DMS53 treated with DMSO at 0.1 percent for 48 hours (cell line): ENCODE data around the gene SFXN3.
A peak's percentile ranks its signal among the peaks of the same experiment; 100 is the strongest.

Source experiments
- DNase-seq: peaks from one replicate; lab custom pipeline; 2025; ENCODE audit not compliant: unreplicated experiment; lab: John Stamatoyannopoulos, UW

Gene SFXN3, protein sequence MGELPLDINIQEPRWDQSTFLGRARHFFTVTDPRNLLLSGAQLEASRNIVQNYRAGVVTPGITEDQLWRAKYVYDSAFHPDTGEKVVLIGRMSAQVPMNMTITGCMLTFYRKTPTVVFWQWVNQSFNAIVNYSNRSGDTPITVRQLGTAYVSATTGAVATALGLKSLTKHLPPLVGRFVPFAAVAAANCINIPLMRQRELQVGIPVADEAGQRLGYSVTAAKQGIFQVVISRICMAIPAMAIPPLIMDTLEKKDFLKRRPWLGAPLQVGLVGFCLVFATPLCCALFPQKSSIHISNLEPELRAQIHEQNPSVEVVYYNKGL

GRCh38 chr10:101031128-101031795 is at the start of gene SFXN3, which contains the start of gene PDZD7:
SFXN3 (plus strand) TSS chr10:101031234; CDS start chr10:101034695, 3,461 bp downstream.
PDZD7 (minus strand) TSS chr10:101031129; CDS start chr10:101030219, 910 bp downstream.
- DNase-seq, result peak; percentile 82

GRCh38 chr10:100982916-100983830 is 47.9 kb upstream of the SFXN3 start:
- no peak for DNase-seq

DNA sequence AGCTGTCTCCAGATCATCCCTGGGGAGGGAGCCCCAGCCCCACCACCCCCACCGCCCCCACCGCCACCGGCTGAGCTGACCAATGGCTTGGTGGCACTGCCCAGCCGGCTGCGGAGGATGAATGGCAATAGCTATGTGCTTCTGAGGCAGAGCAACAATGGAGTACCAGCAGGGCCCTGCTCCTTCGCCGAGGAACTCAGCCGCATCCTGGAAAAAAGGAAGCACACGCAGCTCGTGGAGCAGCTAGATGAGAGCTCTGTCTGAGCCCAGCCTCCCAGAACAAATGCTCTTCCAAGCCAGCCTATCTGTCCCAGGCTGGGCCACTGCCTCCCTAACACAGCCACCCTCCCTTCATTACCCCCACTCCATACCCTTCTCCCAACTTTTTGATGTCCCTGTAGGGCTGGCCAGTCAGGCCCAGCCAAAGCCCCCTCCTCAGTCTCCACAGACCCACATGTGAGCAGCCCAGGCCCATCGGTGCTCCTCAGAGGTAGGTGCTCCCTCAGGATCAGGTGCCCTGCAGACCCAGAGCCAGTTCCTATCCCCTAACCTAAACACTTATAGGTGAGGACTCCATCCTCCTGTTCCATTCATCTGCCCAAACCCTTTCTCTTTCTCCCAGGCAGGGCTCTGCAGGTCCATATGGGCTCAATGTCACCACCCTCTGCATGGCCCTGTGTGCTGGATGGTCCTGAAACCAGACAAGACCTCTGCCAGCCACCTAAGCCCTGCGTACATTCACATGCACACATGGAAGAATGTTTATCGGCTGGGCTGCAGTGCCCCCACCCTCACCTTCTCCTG is 47.0 kb upstream of the SFXN3 start:
- no peak for DNase-seq

- no peak for DNase-seq
Observed at GRCh38 chr10:100984672-100985177, 46.3 kb upstream of the SFXN3 start.

DNA sequence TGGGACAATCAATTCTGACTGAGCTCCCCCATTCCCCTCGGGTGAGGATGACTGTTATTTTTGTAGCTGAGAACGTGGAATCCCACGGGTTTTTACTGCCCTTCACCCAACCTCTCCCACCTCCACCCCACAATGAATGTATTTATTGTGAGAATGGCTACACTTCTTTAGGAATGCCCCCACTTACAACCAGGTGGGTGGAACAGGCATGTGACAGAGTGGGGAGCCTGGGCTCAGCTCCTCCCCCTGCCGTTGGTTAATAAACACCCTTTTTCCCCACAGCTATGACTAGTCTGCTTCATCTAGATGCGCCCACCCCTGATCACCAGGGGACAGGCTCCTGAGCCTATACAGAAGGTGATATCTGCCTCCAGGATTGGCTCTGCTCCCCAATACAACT is 45.7 kb upstream of the SFXN3 start:
- no peak for DNase-seq

DNA sequence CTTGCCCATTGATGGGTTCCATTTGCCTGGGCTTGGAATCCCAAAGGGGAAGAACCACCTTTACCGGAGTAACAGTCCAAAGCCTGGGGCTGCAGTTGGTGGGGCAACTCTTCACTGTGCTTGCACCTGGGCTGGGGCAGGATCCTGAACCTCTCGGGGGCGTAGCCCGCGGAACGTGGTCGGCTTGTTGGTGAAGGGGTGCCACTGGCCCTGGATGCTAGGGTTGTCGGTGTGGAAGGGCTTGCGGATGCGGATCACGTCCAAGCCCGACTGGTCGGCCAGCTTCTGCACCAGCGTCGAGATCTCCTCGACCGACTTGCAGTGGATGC is 44.4 kb upstream of the SFXN3 start:
- DNase-seq, result no peak

- peak; percentile 65 for DNase-seq
Observed at GRCh38 chr10:100986952-100987684, 43.9 kb upstream of the SFXN3 start, which contains the start of the genes MRPL43 and TWNK. MRPL43 (minus strand) TSS chr10:100987497; CDS start chr10:100987443, 54 bp downstream. TWNK (plus strand) TSS chr10:100987543; CDS start chr10:100988211, 668 bp downstream.

DNA sequence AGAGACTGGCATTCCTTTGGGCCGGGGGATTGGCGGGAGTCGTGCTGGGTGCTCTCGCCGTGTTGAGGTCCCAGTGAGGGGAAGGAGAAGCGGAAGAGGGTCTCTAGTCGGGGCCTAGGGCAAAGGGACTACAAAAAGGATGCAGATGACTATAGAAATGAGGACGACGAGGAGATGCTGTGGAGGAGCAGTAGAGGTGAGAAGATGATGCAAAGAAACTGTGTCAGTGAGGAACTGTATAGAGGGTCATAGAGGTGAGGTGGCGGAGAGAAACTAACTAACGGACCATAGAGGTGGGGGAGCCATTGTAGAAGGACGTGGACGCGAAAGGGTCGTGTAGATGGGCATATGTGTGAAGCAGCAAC is 43.4 kb upstream of the SFXN3 start:
- no peak for DNase-seq

GRCh38 chr10:100988166-100988565 is 42.9 kb upstream of the SFXN3 start:
- DNase-seq, result no peak

- DNase-seq, result no peak
Observed at GRCh38 chr10:100989088-100989487, 41.9 kb upstream of the SFXN3 start.

DNA sequence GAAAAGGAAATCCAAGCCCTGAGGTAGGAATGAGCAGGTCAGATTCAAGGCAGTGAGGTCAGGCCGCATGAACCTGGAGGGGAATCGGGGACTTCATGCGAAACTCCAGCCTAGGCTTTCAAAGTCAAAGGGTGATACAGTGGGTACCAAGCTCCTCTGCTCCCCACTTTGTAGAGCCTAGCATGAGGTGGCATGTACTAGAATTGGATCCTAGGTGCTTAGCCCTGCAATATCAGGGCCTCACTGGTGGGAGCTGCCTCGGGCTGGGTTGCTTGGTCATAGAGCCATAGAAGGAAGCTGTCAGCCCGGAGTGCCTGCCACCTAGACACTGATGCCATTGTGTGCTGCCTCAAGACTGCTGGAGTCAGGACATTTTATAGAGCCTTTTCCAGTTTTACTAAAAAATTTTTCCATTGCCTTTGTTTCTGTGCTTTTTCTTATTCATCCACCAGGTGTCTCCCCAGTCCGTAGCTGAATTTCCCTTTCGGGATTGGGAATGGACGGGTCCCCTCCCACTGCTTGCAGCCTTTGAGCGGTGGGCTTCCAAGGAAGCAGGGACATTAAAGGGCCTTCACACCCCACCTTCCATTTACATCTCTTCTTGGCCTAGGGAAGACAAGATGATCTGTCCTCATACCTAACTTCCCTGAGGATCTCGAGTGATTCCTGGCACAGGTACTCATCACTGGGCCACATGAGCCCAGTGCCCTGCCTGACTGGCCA is 36.9 kb upstream of the SFXN3 start:
- peak; percentile 7 for DNase-seq

GRCh38 chr10:100995181-100995580 is 35.9 kb upstream of the SFXN3 start:
- DNase-seq, result no peak

GRCh38 chr10:100996678-100997359 is 34.2 kb upstream of the SFXN3 start:
- peak; percentile 17 for DNase-seq

DNA sequence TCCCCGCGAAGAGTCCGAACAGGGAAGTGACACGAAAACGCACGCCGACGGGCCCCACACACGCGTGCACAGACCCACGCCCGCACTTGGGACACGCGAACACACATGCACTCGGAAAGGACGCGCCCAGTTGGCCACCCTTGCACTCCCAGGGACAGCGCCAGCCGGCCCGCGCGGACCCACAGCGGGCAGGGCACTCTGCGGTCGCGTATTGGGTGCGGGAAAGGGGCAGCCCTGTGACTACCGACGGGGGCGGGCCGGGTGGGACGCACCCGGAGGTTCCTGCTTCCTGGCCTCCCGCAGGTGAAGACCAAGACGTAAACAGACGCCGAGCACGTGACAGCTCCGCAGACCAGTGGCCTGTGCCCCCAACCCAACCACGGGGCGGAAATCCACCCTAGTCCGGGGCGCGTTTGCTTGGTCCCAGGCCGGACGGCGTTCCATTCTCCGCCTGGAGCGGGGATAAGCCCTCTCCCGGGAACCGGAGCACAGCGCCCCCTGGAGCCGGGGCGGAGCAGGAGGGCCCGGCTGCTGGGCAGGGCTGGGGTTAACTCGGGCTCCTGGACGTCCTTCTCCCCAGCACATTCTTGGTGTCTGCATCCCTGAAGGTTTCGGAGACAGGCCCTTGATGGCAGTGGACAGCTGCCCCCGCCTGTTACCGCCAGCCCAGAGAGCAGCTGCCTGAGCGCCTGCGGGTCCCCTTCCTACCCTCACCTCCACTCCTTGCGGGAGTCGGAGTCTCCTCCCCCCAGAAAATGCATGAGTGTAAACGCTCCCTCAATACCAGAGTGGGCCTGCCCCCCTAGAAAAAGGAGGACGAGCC is 33.5 kb upstream of the SFXN3 start:
- peak; percentile 82 for DNase-seq

DNA sequence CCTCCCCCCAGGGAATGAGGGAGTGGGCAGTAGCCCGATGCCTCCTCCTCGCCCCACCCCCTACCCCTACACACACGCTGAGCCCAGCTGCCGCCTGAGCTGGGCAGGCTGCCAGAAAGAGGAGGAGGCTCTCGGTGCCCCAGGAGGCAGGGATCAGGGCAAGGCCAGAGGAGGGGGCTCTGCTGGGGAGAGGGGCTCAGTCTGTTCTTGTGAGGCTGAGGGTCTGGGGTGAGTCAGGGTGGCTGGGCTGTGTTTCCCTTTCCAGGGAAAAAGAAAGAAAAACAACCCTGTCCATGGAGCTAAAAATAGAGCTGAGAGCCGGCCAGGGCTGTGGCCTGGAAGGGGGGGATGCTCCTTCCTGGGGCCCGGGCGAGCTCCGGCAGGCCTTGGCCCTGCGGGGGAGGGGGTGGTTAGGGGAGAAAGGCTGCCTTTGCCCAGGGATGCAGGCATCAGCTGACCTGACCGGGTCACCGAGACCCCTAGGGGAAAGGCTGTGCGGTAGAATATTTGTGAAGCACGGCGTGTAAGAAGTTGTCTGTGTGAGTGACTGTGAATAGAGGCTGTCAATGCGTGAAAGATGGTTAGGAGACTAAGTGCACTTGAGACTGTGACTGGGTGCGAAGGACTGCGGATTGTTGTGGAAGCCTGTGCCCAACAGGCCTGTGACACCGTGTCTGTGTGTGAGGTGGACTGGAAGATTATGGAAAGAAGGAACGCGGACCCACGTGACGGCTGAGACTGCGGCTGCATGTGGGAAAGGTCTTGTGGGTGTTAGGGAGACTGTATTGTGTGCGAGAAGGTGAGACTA is 32.6 kb upstream of the SFXN3 start:
- DNase-seq, result peak; percentile 67

GRCh38 chr10:100998991-100999741 is 31.9 kb upstream of the SFXN3 start:
- DNase-seq, result peak; percentile 49
